MM.1S (cell line): Measurements from ENCODE around the gene TBC1D13.
"Not testable (repeated sequence)": the region's sequence is repeated elsewhere in the genome, so short reads cannot be mapped to it uniquely, and the experiment has no call there.

Source experiments
- DNase-seq: peaks from one replicate; pipeline ENCODE4 v3.0.0-alpha.2; 2015
- H2AFZ ChIP-seq: fragments of 300-600 bp; sonication (generic); 2 replicates; pipeline ENCODE4 v1.6.0; 2016; ENCODE audit warnings: antibody characterized with exemption, low read length
- H3F3A ChIP-seq: fragments of 300-600 bp; sonication (generic); 2 replicates; pipeline ENCODE4 v1.6.1; 2016; ENCODE audit warnings: mild to moderate bottlenecking, antibody characterized with exemption, low read length, moderate library complexity, mixed read lengths; ENCODE audit not compliant: insufficient read depth
- H3K27ac ChIP-seq: fragments of 300-600 bp; sonication (generic); 2 replicates; pipeline ENCODE4 v1.5.1; 2016; ENCODE audit warnings: mild to moderate bottlenecking, low read length
- H3K27me3 ChIP-seq: fragments of 300-600 bp; sonication (generic); replicated peaks from 2 replicates; pipeline ENCODE4 v1.6.0; 2016; ENCODE audit warnings: low read length; ENCODE audit not compliant: insufficient read depth
- H3K36me3 ChIP-seq: fragments of 300-600 bp; sonication (generic); replicated peaks from 2 replicates; pipeline ENCODE4 v1.6.1; 2016; ENCODE audit warnings: mild to moderate bottlenecking, low read length, mixed read lengths; ENCODE audit not compliant: insufficient read depth
- H3K4me1 ChIP-seq: fragments of 300-600 bp; sonication (generic); 2 replicates; pipeline ENCODE4 v1.6.1; 2016; ENCODE audit warnings: low read length, mixed read lengths
- H3K4me2 ChIP-seq: fragments of 300-600 bp; sonication (generic); 2 replicates; pipeline ENCODE4 v1.6.0; 2016; ENCODE audit warnings: low read depth, low read length
- H3K4me3 ChIP-seq: fragments of 300-600 bp; sonication (generic); 2 replicates; pipeline ENCODE4 v1.5.1; 2016; ENCODE audit warnings: low read length, mixed read lengths
- H3K79me2 ChIP-seq: fragments of 300-600 bp; sonication (generic); 2 replicates; pipeline ENCODE4 v1.6.1; 2016; ENCODE audit warnings: mixed run types, low read length, mixed read lengths
- H3K9ac ChIP-seq: fragments of 300-600 bp; sonication (generic); 2 replicates; pipeline ENCODE4 v1.6.1; 2016; ENCODE audit warnings: low read length, mixed read lengths
- H3K9me2 ChIP-seq: fragments of 300-600 bp; sonication (generic); replicated peaks from 2 replicates; pipeline ENCODE4 v1.6.1; 2016; ENCODE audit warnings: mild to moderate bottlenecking, low read length, mixed read lengths; ENCODE audit not compliant: insufficient read depth
- H3K9me3 ChIP-seq: fragments of 300-600 bp; sonication (generic); replicated peaks from 2 replicates; pipeline ENCODE4 v1.6.1; 2016; ENCODE audit warnings: mild to moderate bottlenecking, low read length, mixed read lengths; ENCODE audit not compliant: insufficient read depth
- H4K20me1 ChIP-seq: fragments of 300-600 bp; sonication (generic); 2 replicates; pipeline ENCODE4 v1.6.1; 2016; ENCODE audit warnings: mild to moderate bottlenecking, low read length, moderate library complexity, mixed read lengths; ENCODE audit not compliant: insufficient read depth
- EZH2 ChIP-seq: fragments of 300-600 bp; sonication (generic); optimal IDR thresholded peaks from 2 replicates; pipeline ENCODE3; 2017; ENCODE audit warnings: low read depth, mild to moderate bottlenecking, antibody characterized with exemption, low read length, mixed read lengths
- EZH2phosphoT487 ChIP-seq: fragments of 300-600 bp; sonication (generic); IDR thresholded peaks from 2 replicates; pipeline ENCODE4 v1.6.1; 2018; ENCODE audit warnings: antibody characterized with exemption, low read length
- TF ChIP-seq, protein P1 (sequence below): fragments of 300-600 bp; sonication (generic); IDR thresholded peaks from 2 replicates; pipeline ENCODE4 v1.5.1; 2016; ENCODE audit warnings: antibody characterized with exemption, low read length, mixed read lengths

The TBC1D13 gene

DNA sequence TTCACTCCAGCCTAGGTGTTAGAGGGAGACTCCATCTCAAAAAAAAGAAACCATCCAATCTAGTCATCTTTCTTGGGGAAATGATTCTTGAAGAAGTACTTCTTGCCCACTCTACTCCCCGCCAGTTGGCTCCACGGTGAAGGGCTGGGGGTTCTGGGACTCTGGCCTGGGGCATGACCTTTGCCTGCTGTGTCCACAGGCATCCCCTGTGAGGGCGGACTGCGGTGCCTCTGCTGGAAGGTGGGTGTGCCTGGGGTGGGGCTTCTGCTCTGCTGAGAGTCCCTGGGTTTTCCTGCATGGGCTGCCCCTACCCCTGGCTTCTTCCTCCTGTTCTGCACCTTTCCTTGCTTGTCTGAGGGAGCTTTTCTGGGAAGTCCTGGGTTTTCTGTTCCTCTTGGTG, 3.5 kb downstream of the TBC1D13 start:
- Histone ChIP-seq H3K27ac (no peak overlapping the region), H3K4me1 (peaks cover 9% of the 10 kb centered on the region), H3K36me3 (no peaks in the 10 kb centered on the region), H2AFZ (no peak overlapping the region), H3K4me3 (no peak overlapping the region), H3F3A (no peaks in the 10 kb centered on the region), H3K9me3 (no peaks in the 10 kb centered on the region), H3K4me2 (no peak overlapping the region), H3K79me2 (peaks cover 19% of the 10 kb centered on the region), H3K9me2 (no peaks in the 10 kb centered on the region), H3K27me3 (no peaks in the 10 kb centered on the region), H4K20me1 (no peaks in the 10 kb centered on the region), H3K9ac (no peak overlapping the region)
- DNase-seq: no peak
- TF ChIP-seq EZH2phosphoT487: no peak

DNA sequence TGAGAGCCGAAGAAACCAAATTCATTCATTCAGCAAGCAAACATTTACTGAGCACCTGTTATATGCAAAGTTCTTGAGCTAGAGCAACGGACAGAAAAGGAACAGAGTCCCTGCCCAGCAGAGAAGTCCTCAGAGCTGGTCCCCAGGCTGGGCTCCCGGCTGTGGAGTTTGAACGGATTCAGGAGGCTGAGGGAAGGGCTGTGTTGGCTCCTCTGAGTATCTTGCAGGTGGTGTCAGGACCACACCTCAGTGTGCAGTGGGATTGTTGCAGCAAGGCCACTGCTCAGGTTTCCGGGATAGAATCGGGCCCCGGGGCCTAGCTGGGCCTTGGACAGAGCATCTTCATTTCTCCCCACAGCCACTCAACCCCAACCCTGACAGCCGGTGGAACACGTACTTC, 5.1 kb downstream of the TBC1D13 start:
- H2AFZ ChIP-seq: no peak overlapping the region
- H3K4me2 ChIP-seq: no peak overlapping the region
- H3K4me3 ChIP-seq: no peak overlapping the region
- no peak overlapping the region for H3K9ac ChIP-seq
- no peaks in the 10 kb centered on the region for H3F3A ChIP-seq
- H3K79me2 ChIP-seq: peaks cover 18% of the 10 kb centered on the region
- TF ChIP-seq, protein P1, sequence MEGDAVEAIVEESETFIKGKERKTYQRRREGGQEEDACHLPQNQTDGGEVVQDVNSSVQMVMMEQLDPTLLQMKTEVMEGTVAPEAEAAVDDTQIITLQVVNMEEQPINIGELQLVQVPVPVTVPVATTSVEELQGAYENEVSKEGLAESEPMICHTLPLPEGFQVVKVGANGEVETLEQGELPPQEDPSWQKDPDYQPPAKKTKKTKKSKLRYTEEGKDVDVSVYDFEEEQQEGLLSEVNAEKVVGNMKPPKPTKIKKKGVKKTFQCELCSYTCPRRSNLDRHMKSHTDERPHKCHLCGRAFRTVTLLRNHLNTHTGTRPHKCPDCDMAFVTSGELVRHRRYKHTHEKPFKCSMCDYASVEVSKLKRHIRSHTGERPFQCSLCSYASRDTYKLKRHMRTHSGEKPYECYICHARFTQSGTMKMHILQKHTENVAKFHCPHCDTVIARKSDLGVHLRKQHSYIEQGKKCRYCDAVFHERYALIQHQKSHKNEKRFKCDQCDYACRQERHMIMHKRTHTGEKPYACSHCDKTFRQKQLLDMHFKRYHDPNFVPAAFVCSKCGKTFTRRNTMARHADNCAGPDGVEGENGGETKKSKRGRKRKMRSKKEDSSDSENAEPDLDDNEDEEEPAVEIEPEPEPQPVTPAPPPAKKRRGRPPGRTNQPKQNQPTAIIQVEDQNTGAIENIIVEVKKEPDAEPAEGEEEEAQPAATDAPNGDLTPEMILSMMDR: no peak
- TF ChIP-seq EZH2 (no peak), EZH2phosphoT487 (no peak)
- no peak overlapping the region for H3K27ac ChIP-seq
- no peaks in the 10 kb centered on the region for H3K36me3 ChIP-seq
- no peaks in the 10 kb centered on the region for H3K9me2 ChIP-seq
- no peaks in the 10 kb centered on the region for H3K9me3 ChIP-seq
- H4K20me1 ChIP-seq: no peaks in the 10 kb centered on the region
- H3K27me3 ChIP-seq: no peaks in the 10 kb centered on the region
- peaks cover 9% of the 10 kb centered on the region for H3K4me1 ChIP-seq
- DNase-seq: no peak

DNA sequence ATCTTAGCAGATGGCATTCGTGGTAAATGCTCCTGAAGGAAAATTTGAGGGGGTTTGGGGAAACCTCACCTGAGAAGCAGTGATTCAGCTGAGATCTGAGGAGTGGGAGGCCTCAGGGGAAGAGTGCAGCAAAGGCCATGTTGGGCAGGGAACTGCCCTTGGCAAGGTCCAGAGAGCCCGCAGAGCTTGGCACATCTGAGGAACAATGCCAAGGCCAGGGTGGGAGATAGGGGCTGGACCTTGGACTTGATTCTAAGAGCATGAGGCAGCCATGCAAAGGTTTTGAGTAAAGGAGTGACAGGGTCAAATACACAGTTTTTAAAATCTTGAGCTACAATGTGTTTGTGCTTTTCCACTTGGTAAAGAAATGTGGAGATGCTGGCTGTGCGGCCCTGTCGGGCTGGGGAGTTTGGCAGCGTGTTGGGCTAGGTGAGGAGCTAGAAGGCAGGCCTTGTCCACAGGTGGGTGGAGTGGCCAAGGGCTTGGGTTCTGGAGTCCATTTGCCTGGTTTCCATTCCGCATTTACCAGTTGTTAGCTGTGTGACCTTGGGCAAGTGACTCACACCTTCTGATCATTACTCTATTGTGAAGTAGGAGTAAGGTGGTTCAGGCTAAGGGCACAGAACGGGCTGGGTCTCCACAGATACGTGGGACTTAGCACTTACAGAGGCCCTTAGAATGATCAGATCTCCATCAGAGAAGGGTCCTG, 6.1 kb downstream of the TBC1D13 start:
- TF ChIP-seq EZH2 (no peak), EZH2phosphoT487 (no peak)
- TF ChIP-seq, protein P1: no peak
- Histone ChIP-seq H3K4me1 (peaks cover 4% of the 10 kb centered on the region; the same call in 1 of the 2 replicates), H3K27me3 (no peaks in the 10 kb centered on the region), H3K79me2 (peaks cover 8% of the 10 kb centered on the region), H3K4me3 (no peak overlapping the region), H3F3A (no peaks in the 10 kb centered on the region), H3K9me3 (no peaks in the 10 kb centered on the region), H3K4me2 (no peak overlapping the region), H4K20me1 (no peaks in the 10 kb centered on the region), H3K27ac (no peak overlapping the region), H3K36me3 (no peaks in the 10 kb centered on the region), H2AFZ (no peak overlapping the region), H3K9me2 (no peaks in the 10 kb centered on the region), H3K9ac (no peak overlapping the region)
- no peak for DNase-seq

DNA sequence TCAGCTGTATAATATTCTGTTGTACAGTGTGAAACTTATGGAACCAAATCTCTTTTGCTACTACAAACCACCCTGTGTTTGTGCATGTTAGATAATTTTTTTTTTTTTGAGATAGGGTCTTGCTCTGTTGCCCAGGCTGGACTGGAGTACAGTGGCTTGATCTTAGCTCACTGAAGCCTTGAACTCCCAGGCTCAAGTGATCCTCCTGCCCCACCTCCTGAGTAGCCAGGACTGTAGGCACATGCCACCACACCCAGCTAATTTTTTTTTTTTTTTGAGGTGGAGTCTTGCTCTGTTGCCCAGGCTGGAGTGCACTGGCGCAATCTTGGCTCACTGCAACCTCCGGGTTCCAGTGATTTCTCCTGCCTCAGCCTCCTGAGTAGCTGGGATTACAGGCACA, 7.9 kb downstream of the TBC1D13 start:
- not testable (repeated sequence) for H4K20me1 ChIP-seq, H2AFZ ChIP-seq, H3K27ac ChIP-seq, H3K9ac ChIP-seq, H3K4me3 ChIP-seq, H3K36me3 ChIP-seq, H3K4me1 ChIP-seq, H3K27me3 ChIP-seq, H3F3A ChIP-seq, H3K79me2 ChIP-seq, H3K9me2 ChIP-seq, DNase-seq, H3K4me2 ChIP-seq, H3K9me3 ChIP-seq
